Measurements from ENCODE around the gene DLX2. TPM values are rescaled to one million over a fixed set of nuclear protein-coding genes. Genes with fewer than 3 reads are reported as not detected.
"Not testable (repeated sequence)": the region's sequence is repeated elsewhere in the genome, so short reads cannot be mapped to it uniquely, and the experiment has no call there.

Gene DLX2
- not detected for total RNA-seq
- long read RNA-seq, result 0 reads

- DNase-seq, result peak; percentile 84
- intact Hi-C loops (cut with DNase I), result loop anchor here (10.0 kb wide), 2 partner anchors 288 to 508 kb away; no protein-coding TSS in a partner anchor
- peak; percentile 78 for ATAC-seq (ENCODE audit: poor library complexity)
Observed at GRCh38 chr2:172102391-172103359, at the start of gene DLX2. DLX2 (minus strand) TSS chr2:172102900; CDS start chr2:172102538, 362 bp downstream.

GRCh38 chr2:172147944-172148650, 45.4 kb upstream of the DLX2 start:
- intact Hi-C loops (cut with DNase I), result no loop called here
- no peak for ATAC-seq (ENCODE audit: poor library complexity)
- no peak for DNase-seq

GRCh38 chr2:172143817-172144216, 41.1 kb upstream of the DLX2 start:
- no peak for DNase-seq
- intact Hi-C loops (cut with DNase I), result no loop called here
- ATAC-seq (ENCODE audit: poor library complexity), result no peak

GRCh38 chr2:172138727-172139126, 36.0 kb upstream of the DLX2 start:
- ATAC-seq (ENCODE audit: poor library complexity); DNase-seq; intact Hi-C loops (cut with DNase I): not testable (repeated sequence)

- no peak for DNase-seq
- intact Hi-C loops (cut with DNase I), result no loop called here
- no peak for ATAC-seq (ENCODE audit: poor library complexity)
Observed at GRCh38 chr2:172137943-172138342, 35.2 kb upstream of the DLX2 start.

GRCh38 chr2:172137109-172137508, 34.4 kb upstream of the DLX2 start:
- DNase-seq, result no peak
- intact Hi-C loops (cut with DNase I), result no loop called here
- ATAC-seq (ENCODE audit: poor library complexity), result no peak

- ATAC-seq (ENCODE audit: poor library complexity) (no peak), DNase-seq (no peak)
- intact Hi-C loops (cut with DNase I), result no loop called here
Observed at GRCh38 chr2:172135446-172135845, 32.7 kb upstream of the DLX2 start.

GRCh38 chr2:172134270-172134669, 31.6 kb upstream of the DLX2 start:
- intact Hi-C loops (cut with DNase I), result no loop called here
- no peak for ATAC-seq (ENCODE audit: poor library complexity)
- DNase-seq, result no peak

GRCh38 chr2:172131713-172132555, 29.2 kb upstream of the DLX2 start:
- ATAC-seq (ENCODE audit: poor library complexity) (no peak), DNase-seq (no peak)
- intact Hi-C loops (cut with DNase I), result no loop called here

- DNase-seq (no peak), ATAC-seq (ENCODE audit: poor library complexity) (no peak)
- intact Hi-C loops (cut with DNase I), result no loop called here
Observed at GRCh38 chr2:172129404-172129803, 26.7 kb upstream of the DLX2 start.

GRCh38 chr2:172128484-172128883, 25.8 kb upstream of the DLX2 start:
- DNase-seq (no peak), ATAC-seq (ENCODE audit: poor library complexity) (no peak)
- intact Hi-C loops (cut with DNase I), result no loop called here

- DNase-seq (no peak), ATAC-seq (ENCODE audit: poor library complexity) (no peak)
- intact Hi-C loops (cut with DNase I), result no loop called here
Observed at GRCh38 chr2:172120118-172120517, 17.4 kb upstream of the DLX2 start.

- intact Hi-C loops (cut with DNase I), result loop anchor here (10.0 kb wide), 2 partner anchors 414 to 544 kb away; no protein-coding TSS in a partner anchor
- DNase-seq (no peak), ATAC-seq (ENCODE audit: poor library complexity) (no peak)
Observed at GRCh38 chr2:172119089-172119488, 16.4 kb upstream of the DLX2 start.

- intact Hi-C loops (cut with DNase I), result loop anchor here (10.0 kb wide), 2 partner anchors 411 to 541 kb away; no protein-coding TSS in a partner anchor
- ATAC-seq (ENCODE audit: poor library complexity) (no peak), DNase-seq (no peak)
Observed at GRCh38 chr2:172116107-172116506, 13.4 kb upstream of the DLX2 start.

GRCh38 chr2:172114579-172114978, 11.9 kb upstream of the DLX2 start:
- intact Hi-C loops (cut with DNase I), result loop anchor here (10.0 kb wide), 2 partner anchors 410 to 540 kb away; no protein-coding TSS in a partner anchor
- no peak for ATAC-seq (ENCODE audit: poor library complexity)
- DNase-seq, result no peak

GRCh38 chr2:172114176-172114575, 11.5 kb upstream of the DLX2 start:
- not testable (repeated sequence) for DNase-seq; ATAC-seq (ENCODE audit: poor library complexity)
- intact Hi-C loops (cut with DNase I), result loop anchor here (10.0 kb wide), 2 partner anchors 409 to 539 kb away; no protein-coding TSS in a partner anchor

- peak; percentile 49 for ATAC-seq (ENCODE audit: poor library complexity)
- no peak for DNase-seq
- intact Hi-C loops (cut with DNase I), result loop anchor here (10.0 kb wide), 2 partner anchors 409 to 539 kb away; no protein-coding TSS in a partner anchor
Observed at GRCh38 chr2:172113617-172114016, 10.9 kb upstream of the DLX2 start.
